HepG2 (cell line): ENCODE data around the gene GCLC. TPM values are rescaled to one million over a fixed set of nuclear protein-coding genes. Genes with fewer than 3 reads are reported as not detected.

Experiments used
- CCAR2 ChIP-seq: fragments of 200-400 bp; formaldehyde crosslinking; optimal IDR thresholded peaks from 2 replicates; pipeline ENCODE3; 2018; ENCODE audit warnings: low read depth, mild to moderate bottlenecking, low read length, moderate library complexity
- DZIP1 ChIP-seq: sonication (generic); formaldehyde crosslinking; IDR thresholded peaks from 2 replicates; pipeline ENCODE4 v1.5.0; 2020; ENCODE audit warnings: mild to moderate bottlenecking, missing genetic modification reagents
- ELF1 ChIP-seq: sonication (generic); formaldehyde crosslinking; IDR thresholded peaks from 2 replicates; pipeline ENCODE4 v1.4.0; 2020; ENCODE audit warnings: missing genetic modification reagents
- IRF1 ChIP-seq: sonication (generic); formaldehyde crosslinking; IDR thresholded peaks from 2 replicates; pipeline ENCODE4 v1.4.0; 2020; ENCODE audit warnings: low read depth, mild to moderate bottlenecking, missing genetic modification reagents
- ISL2 ChIP-seq: sonication (generic); formaldehyde crosslinking; IDR thresholded peaks from 2 replicates; pipeline ENCODE4 v1.5.0; 2020; ENCODE audit warnings: missing genetic modification reagents
- KIAA2018 ChIP-seq: sonication (generic); formaldehyde crosslinking; IDR thresholded peaks from 2 replicates; pipeline ENCODE4 v1.5.0; 2020; ENCODE audit warnings: mild to moderate bottlenecking, missing genetic modification reagents, borderline replicate concordance
- SP4 ChIP-seq: sonication (generic); formaldehyde crosslinking; IDR thresholded peaks from 2 replicates; pipeline ENCODE4 v1.8.1; 2023; ENCODE audit warnings: mild to moderate bottlenecking, missing genetic modification reagents
- ZFP36L1 ChIP-seq: sonication (generic); formaldehyde crosslinking; IDR thresholded peaks from 2 replicates; pipeline ENCODE4 v1.8.0; 2022; ENCODE audit warnings: mild to moderate bottlenecking, missing genetic modification reagents, moderate library complexity
- ZNF350 ChIP-seq: sonication (generic); formaldehyde crosslinking; IDR thresholded peaks from 2 replicates; pipeline ENCODE4 v1.4.0; 2020; ENCODE audit warnings: mild to moderate bottlenecking, low read depth, missing genetic modification reagents, borderline replicate concordance
- ZNF660 ChIP-seq: sonication (generic); formaldehyde crosslinking; IDR thresholded peaks from 2 replicates; pipeline ENCODE4 v1.5.1; 2020; ENCODE audit warnings: mild to moderate bottlenecking, low read depth, missing genetic modification reagents, borderline replicate concordance
- ZNF737 ChIP-seq: sonication (generic); formaldehyde crosslinking; IDR thresholded peaks from 2 replicates; pipeline ENCODE4 v1.5.0; 2020; ENCODE audit warnings: missing genetic modification reagents, mild to moderate bottlenecking, borderline replicate concordance
- ZSCAN31 ChIP-seq: sonication (generic); formaldehyde crosslinking; IDR thresholded peaks from 2 replicates; pipeline ENCODE4 v1.5.0; 2020; ENCODE audit warnings: low read depth, mild to moderate bottlenecking, missing genetic modification reagents
- polyA plus RNA-seq, 8 experiments: library from polyadenylated mRNA; depleted of rRNA in 3 of 8; stranded (reverse) in 7 of 8; unstranded in 1 of 8; fragments of >200 nt; fragmentation: Illumina TruSeq in 4 of 8; extraction: Trizol in 4 of 8; gene quantifications; 2 replicates each; pipeline versions ENCODE4 v1.2.1 to v1.2.3, GENCODE V29; 2011 to 2016; ENCODE audit warnings: low read depth in 4 of 8, missing spikeins in 1 of 8, mixed read lengths in 1 of 8; ENCODE audit not compliant: insufficient read depth in 1 of 8
- total RNA-seq, 5 experiments: library from RNA; depleted of rRNA; stranded (reverse); fragments of >200 nt; fragmentation: Illumina TruSeq; extraction: Trizol; gene quantifications; 2 replicates each; pipeline ENCODE4 v1.2.3, GENCODE V29; 2016; ENCODE audit warnings: low read depth in 1 of 5

GCLC gene
- total and polyA plus RNA-seq, 2 of the 13 experiments (the other 11 are each of a cell fraction or from before 2014, with no cell fraction given): 35.3 to 84.6 TPM

- TF ChIP-seq KIAA2018 (CRISPR knock-in tag) (no peak), IRF1 (CRISPR knock-in tag) (no peak), ELF1 (no peak), ZSCAN31 (CRISPR knock-in tag) (no peak), CCAR2 (no peak), DZIP1 (CRISPR knock-in tag) (no peak), ISL2 (no peak), ZFP36L1 (no peak), ZNF350 (no peak), SP4 (no peak), ZNF737 (CRISPR knock-in tag) (no peak), ZNF660 (CRISPR knock-in tag) (no peak)
These were observed 44.8 kb downstream of the GCLC start (continued) for GRCh38 chr6:53500095-53500494.
